ENCODE measurements around the gene EEF2K.

Gene EEF2K

GRCh38 chr16:22198547-22199293 is 7.4 kb upstream of the EEF2K start:
- TF ChIP-seq CTCF (IDR thresholded peaks at IDR 0.05): no peak

GRCh38 chr16:22202261-22202637 is 3.8 kb upstream of the EEF2K start:
- no peak for TF ChIP-seq CTCF (IDR thresholded peaks at IDR 0.05)

GRCh38 chr16:22203091-22203490 is 3.0 kb upstream of the EEF2K start:
- no peak for TF ChIP-seq CTCF (IDR thresholded peaks at IDR 0.05)

- no peak for TF ChIP-seq CTCF (IDR thresholded peaks at IDR 0.05)
These were observed 1.9 kb upstream of the EEF2K start for GRCh38 chr16:22204091-22204655.

- no peak for TF ChIP-seq CTCF (IDR thresholded peaks at IDR 0.05)
These were observed 483 bp upstream of the EEF2K start for GRCh38 chr16:22205577-22206012.

- no peak for TF ChIP-seq CTCF (IDR thresholded peaks at IDR 0.05)
These were observed 1.0 kb downstream of the EEF2K start for GRCh38 chr16:22206842-22207714.

GRCh38 chr16:22207715-22208360 is 1.8 kb downstream of the EEF2K start:
- no peak for TF ChIP-seq CTCF (IDR thresholded peaks at IDR 0.05)
